SK-N-SH treated with all-trans-retinoic acid at 6 μM for 48 hours (cell line): ENCODE measurements around the gene SPAG9.

Experiments
- BACH2 ChIP-seq: fragments of 250-450 bp; sonication (Bioruptor Pico); IDR thresholded peaks from 2 replicates; pipeline ENCODE4 v1.9.0; 2021; ENCODE audit warnings: mild to moderate bottlenecking, borderline replicate concordance
- CSDC2 ChIP-seq: fragments of 250-450 bp; sonication (Bioruptor Pico); IDR thresholded peaks from 2 replicates; pipeline ENCODE4 v1.5.0; 2020; ENCODE audit warnings: mild to moderate bottlenecking, moderate library complexity
- OSR1 ChIP-seq: fragments of 250-450 bp; sonication (Bioruptor Pico); IDR thresholded peaks from 2 replicates; pipeline ENCODE4 v1.8.0; 2022; ENCODE audit warnings: moderate library complexity, mild to moderate bottlenecking, inconsistent platforms
- RARB ChIP-seq: fragments of 250-450 bp; sonication (Bioruptor Pico); IDR thresholded peaks from 2 replicates; pipeline ENCODE4 v1.8.0; 2021; ENCODE audit warnings: mild to moderate bottlenecking, moderate library complexity
- SNAI2 ChIP-seq: fragments of 250-450 bp; sonication (Bioruptor Pico); IDR thresholded peaks from 2 replicates; pipeline ENCODE4 v1.5.0; 2020; ENCODE audit warnings: mild to moderate bottlenecking, moderate library complexity
- TOX ChIP-seq: fragments of 250-450 bp; sonication (Bioruptor Pico); IDR thresholded peaks from 2 replicates; pipeline ENCODE4 v1.8.0; 2021; ENCODE audit warnings: mild to moderate bottlenecking, moderate library complexity, borderline replicate concordance
- ZC3H10 ChIP-seq: fragments of 250-450 bp; sonication (Bioruptor Pico); IDR thresholded peaks from 2 replicates; pipeline ENCODE4 v1.5.1; 2021; ENCODE audit warnings: mild to moderate bottlenecking, moderate library complexity
- ZFP3 ChIP-seq: fragments of 250-450 bp; sonication (Bioruptor Pico); IDR thresholded peaks from 2 replicates; pipeline ENCODE4 v1.5.0; 2020; ENCODE audit warnings: mild to moderate bottlenecking, moderate library complexity
- ZNF70 ChIP-seq: fragments of 450-650 bp; formaldehyde crosslinking; IDR thresholded peaks from 2 replicates; pipeline ENCODE4 v1.5.0; 2020; ENCODE audit warnings: mild to moderate bottlenecking, moderate library complexity
- ZNF8 ChIP-seq: fragments of 450-650 bp; formaldehyde crosslinking; IDR thresholded peaks from 2 replicates; pipeline ENCODE4 v1.5.0; 2020; ENCODE audit warnings: mild to moderate bottlenecking, moderate library complexity
- TF ChIP-seq, protein P1 (sequence below): fragments of 250-450 bp; sonication (Bioruptor Pico); IDR thresholded peaks from 2 replicates; pipeline ENCODE4 v1.5.1; 2020; ENCODE audit warnings: low read depth, mild to moderate bottlenecking, moderate library complexity
- TF ChIP-seq, protein P2 (sequence below): fragments of 250-450 bp; sonication (Bioruptor Pico); IDR thresholded peaks from 2 replicates; pipeline ENCODE4 v1.8.0; 2021; ENCODE audit warnings: low read depth, mild to moderate bottlenecking, moderate library complexity, borderline replicate concordance
- TF ChIP-seq, protein P3 (sequence below): fragments of 250-450 bp; sonication (Bioruptor Pico); IDR thresholded peaks from 2 replicates; pipeline ENCODE4 v1.8.0; 2020; ENCODE audit warnings: mild to moderate bottlenecking, moderate library complexity, borderline replicate concordance

DNA sequence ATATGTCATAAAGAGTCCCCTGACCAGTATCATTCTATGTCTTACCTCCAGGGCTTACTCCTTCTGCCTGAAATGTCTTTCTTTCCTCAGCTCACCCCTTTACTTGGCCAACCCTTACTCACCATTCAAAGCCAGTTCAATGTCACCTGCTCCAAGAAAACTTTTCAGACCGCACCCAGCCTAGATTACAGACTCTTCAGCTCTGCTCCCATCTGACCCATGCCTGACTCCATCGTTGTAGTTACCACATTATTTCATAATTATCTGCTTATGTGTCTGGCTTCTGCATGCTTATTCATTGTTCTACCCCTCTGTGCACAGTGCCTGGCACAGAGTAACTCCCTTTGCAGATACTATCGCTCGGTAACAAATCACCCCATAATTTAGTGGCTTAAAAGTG, 192.0 kb downstream of the SPAG9 start:
- TF ChIP-seq SNAI2 (CRISPR knock-in tag): no peak
- TF ChIP-seq ZNF70 (CRISPR knock-in tag): no peak
- TF ChIP-seq, protein P1, sequence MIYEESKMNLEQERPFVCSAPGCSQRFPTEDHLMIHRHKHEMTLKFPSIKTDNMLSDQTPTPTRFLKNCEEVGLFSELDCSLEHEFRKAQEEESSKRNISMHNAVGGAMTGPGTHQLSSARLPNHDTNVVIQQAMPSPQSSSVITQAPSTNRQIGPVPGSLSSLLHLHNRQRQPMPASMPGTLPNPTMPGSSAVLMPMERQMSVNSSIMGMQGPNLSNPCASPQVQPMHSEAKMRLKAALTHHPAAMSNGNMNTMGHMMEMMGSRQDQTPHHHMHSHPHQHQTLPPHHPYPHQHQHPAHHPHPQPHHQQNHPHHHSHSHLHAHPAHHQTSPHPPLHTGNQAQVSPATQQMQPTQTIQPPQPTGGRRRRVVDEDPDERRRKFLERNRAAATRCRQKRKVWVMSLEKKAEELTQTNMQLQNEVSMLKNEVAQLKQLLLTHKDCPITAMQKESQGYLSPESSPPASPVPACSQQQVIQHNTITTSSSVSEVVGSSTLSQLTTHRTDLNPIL (CRISPR knock-in tag): no peak
- no peak for TF ChIP-seq RARB (CRISPR knock-in tag)
- TF ChIP-seq TOX (CRISPR knock-in tag): no peak
- no peak for TF ChIP-seq ZC3H10 (CRISPR knock-in tag)
- TF ChIP-seq, protein P2, sequence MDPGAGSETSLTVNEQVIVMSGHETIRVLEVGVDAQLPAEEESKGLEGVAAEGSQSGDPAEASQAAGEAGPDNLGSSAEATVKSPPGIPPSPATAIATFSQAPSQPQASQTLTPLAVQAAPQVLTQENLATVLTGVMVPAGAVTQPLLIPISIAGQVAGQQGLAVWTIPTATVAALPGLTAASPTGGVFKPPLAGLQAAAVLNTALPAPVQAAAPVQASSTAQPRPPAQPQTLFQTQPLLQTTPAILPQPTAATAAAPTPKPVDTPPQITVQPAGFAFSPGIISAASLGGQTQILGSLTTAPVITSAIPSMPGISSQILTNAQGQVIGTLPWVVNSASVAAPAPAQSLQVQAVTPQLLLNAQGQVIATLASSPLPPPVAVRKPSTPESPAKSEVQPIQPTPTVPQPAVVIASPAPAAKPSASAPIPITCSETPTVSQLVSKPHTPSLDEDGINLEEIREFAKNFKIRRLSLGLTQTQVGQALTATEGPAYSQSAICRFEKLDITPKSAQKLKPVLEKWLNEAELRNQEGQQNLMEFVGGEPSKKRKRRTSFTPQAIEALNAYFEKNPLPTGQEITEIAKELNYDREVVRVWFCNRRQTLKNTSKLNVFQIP (CRISPR knock-in tag): no peak
- TF ChIP-seq, protein P3, sequence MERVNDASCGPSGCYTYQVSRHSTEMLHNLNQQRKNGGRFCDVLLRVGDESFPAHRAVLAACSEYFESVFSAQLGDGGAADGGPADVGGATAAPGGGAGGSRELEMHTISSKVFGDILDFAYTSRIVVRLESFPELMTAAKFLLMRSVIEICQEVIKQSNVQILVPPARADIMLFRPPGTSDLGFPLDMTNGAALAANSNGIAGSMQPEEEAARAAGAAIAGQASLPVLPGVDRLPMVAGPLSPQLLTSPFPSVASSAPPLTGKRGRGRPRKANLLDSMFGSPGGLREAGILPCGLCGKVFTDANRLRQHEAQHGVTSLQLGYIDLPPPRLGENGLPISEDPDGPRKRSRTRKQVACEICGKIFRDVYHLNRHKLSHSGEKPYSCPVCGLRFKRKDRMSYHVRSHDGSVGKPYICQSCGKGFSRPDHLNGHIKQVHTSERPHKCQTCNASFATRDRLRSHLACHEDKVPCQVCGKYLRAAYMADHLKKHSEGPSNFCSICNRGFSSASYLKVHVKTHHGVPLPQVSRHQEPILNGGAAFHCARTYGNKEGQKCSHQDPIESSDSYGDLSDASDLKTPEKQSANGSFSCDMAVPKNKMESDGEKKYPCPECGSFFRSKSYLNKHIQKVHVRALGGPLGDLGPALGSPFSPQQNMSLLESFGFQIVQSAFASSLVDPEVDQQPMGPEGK (CRISPR knock-in tag): no peak
- no peak for TF ChIP-seq ZFP3 (CRISPR knock-in tag)
- no peak for TF ChIP-seq ZNF8
- TF ChIP-seq CSDC2 (CRISPR knock-in tag): no peak
- no peak for TF ChIP-seq BACH2 (CRISPR knock-in tag)
- no peak for TF ChIP-seq OSR1 (CRISPR knock-in tag)
